GM12891 (cell line): Measurements from ENCODE around the gene RECK.

Experiments used
- POLR2A ChIP-seq: IDR thresholded peaks from 2 replicates; pipeline ENCODE4 v1.6.1; 2011; ENCODE audit warnings: low read depth, low read length, control low read depth
- POLR2AphosphoS5 ChIP-seq: IDR thresholded peaks from 2 replicates; pipeline ENCODE4 v1.6.1; 2011; ENCODE audit warnings: low read depth, low read length, control low read depth
- SPI1 ChIP-seq: IDR thresholded peaks from 2 replicates; pipeline ENCODE4 v1.6.1; 2011; ENCODE audit warnings: low read depth, low read length, control low read depth
- TAF1 ChIP-seq: IDR thresholded peaks from 2 replicates; pipeline ENCODE4 v1.6.1; 2011; ENCODE audit warnings: low read depth, low read length, control low read depth

- TF ChIP-seq POLR2AphosphoS5 (no peak), POLR2A (no peak), TAF1 (no peak), SPI1 (no peak)
These were observed 51.3 kb downstream of the RECK start for GRCh38 chr9:36088020-36088419.
